Activated CD8-positive, alpha-beta memory T cell treated with anti-CD3 and anti-CD28 coated beads for 36 hours (primary cell): ENCODE data around the gene AGBL3. TPM values are rescaled to one million over a fixed set of nuclear protein-coding genes. Genes with fewer than 3 reads are reported as not detected.

Experiments used
- total RNA-seq, 2 experiments: library from RNA; stranded (reverse); gene quantifications; one replicate each; pipeline ENCODE4 v1.2.3, GENCODE V29; 2021

Gene AGBL3
- total RNA-seq, 2 experiments from 2014 or later = 2.2 to 3.4 TPM

Other genes with a start within 250 kb of the AGBL3 start
- gene CALD1, start 206.9 kb upstream of the AGBL3 start, total RNA-seq = 1 to 10 TPM; 1.7 to 2.1 TPM
- gene TMEM140, start 161.6 kb downstream of the AGBL3 start, total RNA-seq = 1 to 10 TPM; 2.8 to 3.0 TPM
- 10 to 100 TPM; 71.4 to 71.7 TPM for gene CYREN, start 184.2 kb downstream of the AGBL3 start, total RNA-seq
- gene WDR91, start 225.0 kb downstream of the AGBL3 start, total RNA-seq = 10 to 100 TPM; 23.9 to 29.1 TPM
- gene STRA8, start 247.3 kb downstream of the AGBL3 start, total RNA-seq = not detected